Right lung (tissue), 5 donors: Measurements from ENCODE around the gene HIPK2. TPM values are rescaled to one million over a fixed set of nuclear protein-coding genes. Genes with fewer than 3 reads are reported as not detected.

Experiments
- polyA plus RNA-seq, 5 donors: library from polyadenylated mRNA; unstranded; fragments of 120-200 nt; gene quantifications; one replicate each; pipeline versions ENCODE4 v1.2.1 to v1.2.3, GENCODE V29; 2013; ENCODE audit warnings: inconsistent platforms in 1 of 5, low replicate concordance in 1 of 5; ENCODE audit not compliant: insufficient read length in 5 of 5, insufficient read depth in 1 of 5

Gene HIPK2
- polyA plus RNA-seq, 5 donors, result 17.6 to 30.1 (median 24.5) TPM

Other genes with a start within 250 kb of the HIPK2 start
- gene TBXAS1, start 51.3 kb upstream of the HIPK2 start, polyA plus RNA-seq, result 1 to 10 TPM; 6.9 to 9.8 (median 9.0) TPM